Transverse colon (tissue), 4 donors: ENCODE measurements around the gene ALKBH5.

Experiments used
- EP300 ChIP-seq: sonication (generic); formaldehyde crosslinking; IDR thresholded peaks from one replicate; pipeline ENCODE4 v1.6.1; 2017; ENCODE audit warnings: antibody characterized with exemption, low read depth
- POLR2A ChIP-seq: fragments of 450-650 bp; IDR thresholded peaks from one replicate; pipeline ENCODE4 v1.6.1; 2016; ENCODE audit warnings: antibody characterized with exemption, mild to moderate bottlenecking, moderate library complexity
- POLR2AphosphoS5 ChIP-seq, 3 donors: sonication (generic); formaldehyde crosslinking; IDR thresholded peaks; one replicate each; pipeline ENCODE4 v1.6.1; 2016; ENCODE audit warnings: antibody characterized with exemption in 3 of 3
- TF ChIP-seq, protein P1 (sequence below), 5 experiments: fragments of 200-600 bp in 3 of 5; fragments of 450-650 bp in 2 of 5; sonication (generic) in 3 of 5; IDR thresholded peaks; 1 replicate in 2 of 5; 2 replicates in 3 of 5; pipeline ENCODE4 v1.5.1; 2016 to 2017; ENCODE audit warnings: antibody characterized with exemption in 5 of 5, inconsistent platforms in 3 of 5, mild to moderate bottlenecking in 2 of 5, moderate library complexity in 1 of 5

DNA sequence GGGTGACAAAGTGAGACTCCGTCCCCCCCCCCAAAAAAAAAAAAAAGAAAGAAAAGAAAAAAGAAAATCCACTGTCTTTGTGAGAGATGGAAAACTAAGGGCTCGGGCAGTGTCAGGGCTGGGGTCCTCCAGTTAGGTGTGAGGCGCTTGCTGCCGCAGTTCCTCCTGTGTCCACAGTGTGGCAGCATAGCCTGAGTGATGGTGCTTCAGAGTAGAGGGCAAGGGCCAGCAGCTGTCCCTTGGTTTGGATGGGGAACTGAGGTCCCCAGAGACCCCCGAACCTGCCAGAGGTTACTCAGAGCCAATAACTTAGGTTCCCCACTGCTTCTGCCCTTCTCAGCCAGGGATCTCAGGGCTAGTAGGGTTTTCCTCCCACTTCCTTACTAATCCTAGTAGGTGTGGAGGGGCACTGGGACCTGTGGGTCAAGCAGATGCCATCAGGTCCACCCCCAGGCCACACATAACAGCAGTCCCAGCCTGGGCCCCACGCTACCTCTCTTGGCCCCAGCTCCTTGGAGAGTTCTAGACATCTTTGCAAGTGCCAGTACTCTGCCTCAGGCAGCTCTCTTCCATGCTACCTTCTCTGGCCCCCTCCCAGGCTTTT lies 33.9 kb downstream of the ALKBH5 start:
- TF ChIP-seq, protein P1, sequence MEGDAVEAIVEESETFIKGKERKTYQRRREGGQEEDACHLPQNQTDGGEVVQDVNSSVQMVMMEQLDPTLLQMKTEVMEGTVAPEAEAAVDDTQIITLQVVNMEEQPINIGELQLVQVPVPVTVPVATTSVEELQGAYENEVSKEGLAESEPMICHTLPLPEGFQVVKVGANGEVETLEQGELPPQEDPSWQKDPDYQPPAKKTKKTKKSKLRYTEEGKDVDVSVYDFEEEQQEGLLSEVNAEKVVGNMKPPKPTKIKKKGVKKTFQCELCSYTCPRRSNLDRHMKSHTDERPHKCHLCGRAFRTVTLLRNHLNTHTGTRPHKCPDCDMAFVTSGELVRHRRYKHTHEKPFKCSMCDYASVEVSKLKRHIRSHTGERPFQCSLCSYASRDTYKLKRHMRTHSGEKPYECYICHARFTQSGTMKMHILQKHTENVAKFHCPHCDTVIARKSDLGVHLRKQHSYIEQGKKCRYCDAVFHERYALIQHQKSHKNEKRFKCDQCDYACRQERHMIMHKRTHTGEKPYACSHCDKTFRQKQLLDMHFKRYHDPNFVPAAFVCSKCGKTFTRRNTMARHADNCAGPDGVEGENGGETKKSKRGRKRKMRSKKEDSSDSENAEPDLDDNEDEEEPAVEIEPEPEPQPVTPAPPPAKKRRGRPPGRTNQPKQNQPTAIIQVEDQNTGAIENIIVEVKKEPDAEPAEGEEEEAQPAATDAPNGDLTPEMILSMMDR (IDR thresholded peaks at IDR 0.05): peak; percentile 81 to 95 (median 95)
- TF ChIP-seq POLR2A: no peak
- no peak for TF ChIP-seq EP300
- TF ChIP-seq POLR2AphosphoS5 (IDR thresholded peaks at IDR 0.05): no peak
